H9 (cell line): Measurements from ENCODE around the gene DAPK2. TPM values are rescaled to one million over a fixed set of nuclear protein-coding genes. Genes with fewer than 3 reads are reported as not detected.

Experiments used
- DNase-seq: peaks from one replicate; pipeline ENCODE4 v3.0.0-alpha.2; 2017
- H2AFZ ChIP-seq: one replicate; pipeline ENCODE4 v1.6.1; 2013; ENCODE audit warnings: mild to moderate bottlenecking, low read length, control low read depth, moderate library complexity
- H2AK5ac ChIP-seq: 2 replicates; pipeline ENCODE4 v1.6.1; 2013; ENCODE audit warnings: low read length, control low read depth, mixed read lengths; ENCODE audit not compliant: insufficient read length
- H2BK120ac ChIP-seq: one replicate; pipeline ENCODE4 v1.6.1; 2013; ENCODE audit warnings: low read depth, mild to moderate bottlenecking, low read length, control low read depth, inconsistent platforms; ENCODE audit not compliant: poor library complexity, severe bottlenecking
- H2BK12ac ChIP-seq: 2 replicates; pipeline ENCODE4 v1.6.1; 2013; ENCODE audit warnings: low read length, control low read depth, mixed read lengths, low read depth; ENCODE audit not compliant: insufficient read length
- H2BK15ac ChIP-seq: 2 replicates; pipeline ENCODE4 v1.6.1; 2013; ENCODE audit warnings: low read depth, low read length, control low read depth
- H2BK20ac ChIP-seq: one replicate; pipeline ENCODE4 v1.6.1; 2013; ENCODE audit warnings: low read depth, mild to moderate bottlenecking, low read length, control low read depth, inconsistent platforms; ENCODE audit not compliant: poor library complexity, severe bottlenecking
- H2BK5ac ChIP-seq: 2 replicates; pipeline ENCODE4 v1.6.1; 2013; ENCODE audit warnings: low read length, control low read depth, mixed read lengths; ENCODE audit not compliant: insufficient read length
- H3K14ac ChIP-seq: 2 replicates; pipeline ENCODE4 v1.6.1; 2013; ENCODE audit warnings: low read length, control low read depth; ENCODE audit not compliant: insufficient read depth
- H3K18ac ChIP-seq: 2 replicates; pipeline ENCODE4 v1.6.1; 2013; ENCODE audit warnings: low read depth, mild to moderate bottlenecking, mixed read lengths, low read length, control low read depth; ENCODE audit not compliant: insufficient read length
- H3K23ac ChIP-seq: 2 replicates; pipeline ENCODE4 v1.6.1; 2013; ENCODE audit warnings: low read length, control low read depth, mixed read lengths, low read depth; ENCODE audit not compliant: insufficient read length
- H3K23me2 ChIP-seq: 2 replicates; pipeline ENCODE4 v1.6.1; 2013; ENCODE audit warnings: low read depth, mild to moderate bottlenecking, mixed read lengths, low read length, control low read depth; ENCODE audit not compliant: insufficient read length, poor library complexity, severe bottlenecking
- H3K27ac ChIP-seq: 2 replicates; pipeline ENCODE4 v1.5.1; 2013; ENCODE audit warnings: low read length, control low read depth, mixed read lengths, low read depth; ENCODE audit not compliant: insufficient read length
- H3K27me3 ChIP-seq: 2 replicates; pipeline ENCODE4 v1.6.1; 2013; ENCODE audit warnings: low read length, control low read depth, inconsistent platforms; ENCODE audit not compliant: insufficient read depth
- H3K4ac ChIP-seq: 2 replicates; pipeline ENCODE4 v1.6.1; 2013; ENCODE audit warnings: low read depth, mild to moderate bottlenecking, control low read depth, inconsistent platforms, low read length, moderate library complexity
- H3K4me1 ChIP-seq: 2 replicates; pipeline ENCODE4 v1.6.1; 2013; ENCODE audit warnings: low read length, control low read depth, inconsistent platforms; ENCODE audit not compliant: insufficient read depth
- H3K4me2 ChIP-seq: 2 replicates; pipeline ENCODE4 v1.6.1; 2013; ENCODE audit warnings: low read length, control low read depth, mixed read lengths; ENCODE audit not compliant: insufficient read length, insufficient read depth
- H3K56ac ChIP-seq: 2 replicates; pipeline ENCODE4 v1.6.1; 2013; ENCODE audit warnings: low read depth, mild to moderate bottlenecking, mixed read lengths, low read length, control low read depth; ENCODE audit not compliant: insufficient read length
- H3K79me1 ChIP-seq: 2 replicates; pipeline ENCODE4 v1.6.1; 2013; ENCODE audit warnings: low read depth, mild to moderate bottlenecking, moderate library complexity, low read length, control low read depth, inconsistent platforms; ENCODE audit not compliant: insufficient read depth, poor library complexity, severe bottlenecking
- H3K79me2 ChIP-seq: 2 replicates; pipeline ENCODE4 v1.6.1; 2013; ENCODE audit warnings: low read length, control low read depth, inconsistent platforms; ENCODE audit not compliant: insufficient read depth
- H3K9ac ChIP-seq: 2 replicates; pipeline ENCODE4 v1.6.1; 2013; ENCODE audit warnings: low read length, control low read depth, mixed read lengths; ENCODE audit not compliant: insufficient read length; ENCODE audit errors: extremely low read depth
- H3K9me3 ChIP-seq: one replicate; pipeline ENCODE4 v1.6.1; 2013; ENCODE audit warnings: low read depth, low read length, inconsistent platforms; ENCODE audit not compliant: control insufficient read depth
- H3T11ph ChIP-seq: one replicate; pipeline ENCODE4 v1.6.1; 2013; ENCODE audit warnings: mild to moderate bottlenecking, low read length, control low read depth, inconsistent platforms
- H4K20me1 ChIP-seq: one replicate; pipeline ENCODE4 v1.6.1; 2013; ENCODE audit not compliant: control insufficient read depth, insufficient read length, insufficient read depth
- H4K5ac ChIP-seq: 2 replicates; pipeline ENCODE4 v1.6.1; 2013; ENCODE audit warnings: low read depth, mild to moderate bottlenecking, mixed read lengths, low read length, control low read depth; ENCODE audit not compliant: insufficient read length
- H4K8ac ChIP-seq: replicated peaks from 2 replicates; pipeline ENCODE4 v1.6.1; 2013; ENCODE audit warnings: low read length, control low read depth, mixed read lengths, low read depth; ENCODE audit not compliant: insufficient read length
- H4K91ac ChIP-seq: 2 replicates; pipeline ENCODE4 v1.6.1; 2013; ENCODE audit warnings: low read depth, mild to moderate bottlenecking, moderate library complexity, mixed read lengths, low read length, control low read depth; ENCODE audit not compliant: insufficient read length
- H3K27ac Mint-ChIP-seq, 3 experiments: 2 replicates in 2 of 3; 3 replicates in 1 of 3; pipeline ENCODE4 v1.8.0; 2020 to 2021; ENCODE audit warnings: mixed read lengths in 3 of 3, mild to moderate bottlenecking in 1 of 3, moderate library complexity in 1 of 3
- H3K27me3 Mint-ChIP-seq: 2 replicates; pipeline ENCODE4 v1.8.0; 2021; ENCODE audit warnings: low read depth, mild to moderate bottlenecking, moderate library complexity, mixed read lengths
- H3K36me3 Mint-ChIP-seq, 3 experiments: 2 replicates in 2 of 3; 3 replicates in 1 of 3; pipeline ENCODE4 v1.8.0; 2020 to 2021; ENCODE audit warnings: low read depth in 3 of 3, mixed read lengths in 3 of 3; ENCODE audit not compliant: insufficient read depth in 1 of 3
- H3K4me1 Mint-ChIP-seq, 2 experiments: 2 replicates each; pipeline ENCODE4 v1.8.0; 2020; ENCODE audit warnings: mixed read lengths in 2 of 2
- H3K4me3 Mint-ChIP-seq, 2 experiments: 2 replicates in 1 of 2; 3 replicates in 1 of 2; pipeline ENCODE4 v1.8.0; 2020 to 2021; ENCODE audit warnings: mild to moderate bottlenecking in 2 of 2, mixed read lengths in 2 of 2, moderate library complexity in 1 of 2
- H3K9me3 Mint-ChIP-seq, 2 experiments: 2 replicates in 1 of 2; 3 replicates in 1 of 2; pipeline ENCODE4 v1.8.0; 2020; ENCODE audit warnings: mild to moderate bottlenecking in 2 of 2, mixed read lengths in 2 of 2, moderate library complexity in 1 of 2
- WGBS: extraction: QIAGEN DNeasy Blood & Tissue Kit; methylation state at CpG from one replicate; pipeline ENCODE4 v1.1.7; 2013; ENCODE audit warnings: missing lambda C conversion rate, low lambda C conversion rate, mixed read lengths; ENCODE audit not compliant: insufficient read length; ENCODE audit errors: extremely low coverage; 5-methylcytosine and 5-hydroxymethylcytosine counted together
- total RNA-seq: library from RNA; stranded (reverse); gene quantifications from 2 replicates; pipeline ENCODE4 v1.2.1, GENCODE V29; 2021
- TF ChIP-seq, protein P1 (sequence below): fragments of 200-600 bp; sonication (generic); conservative IDR thresholded peaks from 3 replicates; pipeline ENCODE4 v1.8.0; 2021; ENCODE audit warnings: antibody characterized with exemption, mild to moderate bottlenecking

DAPK2 gene
- total RNA-seq, 1 experiment from 2014 or later, result 3.5 TPM

GRCh38 chr15:64004056-64004455 is 42.2 kb downstream of the DAPK2 start:
- no peak overlapping the region for H3K27ac ChIP-seq
- Mint-ChIP-seq H3K36me3 (no peaks in the 10 kb centered on the region), H3K4me3 (no peak overlapping the region), H3K4me1 (peaks cover 7 to 15% of the 10 kb centered on the region in 2 experiments), H3K27ac (no peak overlapping the region), H3K9me3 (no peaks in the 10 kb centered on the region), H3K27me3 (no peaks in the 10 kb centered on the region)
- no peak for DNase-seq
- no peak overlapping the region for H2AK5ac ChIP-seq
- TF ChIP-seq, protein P1, sequence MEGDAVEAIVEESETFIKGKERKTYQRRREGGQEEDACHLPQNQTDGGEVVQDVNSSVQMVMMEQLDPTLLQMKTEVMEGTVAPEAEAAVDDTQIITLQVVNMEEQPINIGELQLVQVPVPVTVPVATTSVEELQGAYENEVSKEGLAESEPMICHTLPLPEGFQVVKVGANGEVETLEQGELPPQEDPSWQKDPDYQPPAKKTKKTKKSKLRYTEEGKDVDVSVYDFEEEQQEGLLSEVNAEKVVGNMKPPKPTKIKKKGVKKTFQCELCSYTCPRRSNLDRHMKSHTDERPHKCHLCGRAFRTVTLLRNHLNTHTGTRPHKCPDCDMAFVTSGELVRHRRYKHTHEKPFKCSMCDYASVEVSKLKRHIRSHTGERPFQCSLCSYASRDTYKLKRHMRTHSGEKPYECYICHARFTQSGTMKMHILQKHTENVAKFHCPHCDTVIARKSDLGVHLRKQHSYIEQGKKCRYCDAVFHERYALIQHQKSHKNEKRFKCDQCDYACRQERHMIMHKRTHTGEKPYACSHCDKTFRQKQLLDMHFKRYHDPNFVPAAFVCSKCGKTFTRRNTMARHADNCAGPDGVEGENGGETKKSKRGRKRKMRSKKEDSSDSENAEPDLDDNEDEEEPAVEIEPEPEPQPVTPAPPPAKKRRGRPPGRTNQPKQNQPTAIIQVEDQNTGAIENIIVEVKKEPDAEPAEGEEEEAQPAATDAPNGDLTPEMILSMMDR, result no peak
- H3K14ac ChIP-seq, result no peak overlapping the region
- peaks cover 2% of the 10 kb centered on the region; the same call in 1 of the 2 replicates for H3K4me1 ChIP-seq
- no CpG with 5 or more reads among the region's 2 CpGs for WGBS
- no peak overlapping the region for H4K91ac ChIP-seq
- no peak overlapping the region for H3K4ac ChIP-seq
- H2BK20ac ChIP-seq, result no peak overlapping the region
- H2AFZ ChIP-seq, result no peak overlapping the region
- H4K20me1 ChIP-seq, result no peaks in the 10 kb centered on the region
- H3K18ac ChIP-seq, result no peak overlapping the region
- no peak overlapping the region for H4K8ac ChIP-seq
- H3K79me2 ChIP-seq, result no peaks in the 10 kb centered on the region
- H3K27me3 ChIP-seq, result no peaks in the 10 kb centered on the region
- no peak overlapping the region for H3K9ac ChIP-seq
- H3K56ac ChIP-seq, result no peak overlapping the region
- no peak overlapping the region for H2BK120ac ChIP-seq
- H3K4me2 ChIP-seq, result no peak overlapping the region
- no peak overlapping the region for H4K5ac ChIP-seq
- H3K9me3 ChIP-seq, result no peaks in the 10 kb centered on the region
- no peak overlapping the region for H3K23ac ChIP-seq
- no peak overlapping the region for H2BK15ac ChIP-seq
- H2BK5ac ChIP-seq, result no peak overlapping the region
- no peak overlapping the region for H2BK12ac ChIP-seq
- no peak overlapping the region for H3T11ph ChIP-seq
- no peaks in the 10 kb centered on the region for H3K79me1 ChIP-seq
- no peaks in the 10 kb centered on the region for H3K23me2 ChIP-seq
